Activated T-cell treated with anti-CD3 and anti-CD28 coated beads for 4 hours (primary cell): ENCODE measurements around the gene CGNL1.

Experiments
- DNase-seq: peaks from one replicate; pipeline ENCODE4 v3.0.0-alpha.2; 2020

CGNL1 gene

DNA sequence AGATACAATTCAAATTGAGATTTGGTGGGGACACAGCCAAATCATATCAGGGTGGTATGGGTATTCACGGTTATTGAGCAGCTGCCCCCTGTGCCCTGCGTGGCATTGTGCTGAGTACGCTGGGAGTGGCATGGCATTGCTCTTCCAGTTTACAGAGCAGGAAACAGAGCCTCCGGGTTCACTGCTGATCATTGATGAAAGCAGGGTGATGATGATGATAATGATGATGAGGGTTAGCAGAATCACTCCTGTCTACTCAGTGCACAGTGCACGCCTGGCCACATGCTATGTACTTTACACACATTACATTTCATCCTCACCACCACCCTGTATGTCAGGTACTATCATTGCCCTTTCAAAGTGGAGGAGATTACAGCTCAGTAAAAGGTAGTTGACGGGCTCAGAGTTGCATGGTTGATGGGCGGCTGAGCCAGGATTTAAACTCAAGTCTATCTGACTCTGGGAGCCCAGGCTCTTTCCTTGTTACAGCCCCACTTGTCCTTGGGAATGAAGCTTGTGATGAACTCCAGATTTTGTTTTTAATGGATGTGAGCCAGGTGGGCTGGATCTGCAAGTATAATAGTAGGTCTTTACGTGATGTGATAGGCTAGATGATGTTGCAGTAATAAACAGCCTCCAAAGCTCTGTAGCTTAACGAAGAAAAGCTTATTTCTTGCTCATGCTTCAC lies 127.8 kb downstream of the CGNL1 start:
- DNase-seq: no peak

DNA sequence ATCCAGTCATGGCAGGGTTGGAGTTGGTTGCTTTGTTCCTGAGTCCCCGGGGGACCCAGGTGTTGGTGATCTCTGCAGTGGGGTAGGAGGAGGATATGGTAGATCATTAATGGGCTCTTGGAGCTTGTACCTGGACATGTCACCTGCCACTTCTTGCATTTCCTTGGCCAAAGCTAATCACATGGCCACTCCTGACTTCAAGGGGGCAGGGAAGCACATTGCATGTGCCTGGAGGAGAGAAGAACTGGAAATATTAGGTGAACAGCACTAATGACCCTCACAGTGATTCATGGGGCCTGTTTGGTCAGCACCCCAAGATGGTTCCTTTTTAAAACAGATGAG lies 128.3 kb downstream of the CGNL1 start:
- no peak for DNase-seq

DNA sequence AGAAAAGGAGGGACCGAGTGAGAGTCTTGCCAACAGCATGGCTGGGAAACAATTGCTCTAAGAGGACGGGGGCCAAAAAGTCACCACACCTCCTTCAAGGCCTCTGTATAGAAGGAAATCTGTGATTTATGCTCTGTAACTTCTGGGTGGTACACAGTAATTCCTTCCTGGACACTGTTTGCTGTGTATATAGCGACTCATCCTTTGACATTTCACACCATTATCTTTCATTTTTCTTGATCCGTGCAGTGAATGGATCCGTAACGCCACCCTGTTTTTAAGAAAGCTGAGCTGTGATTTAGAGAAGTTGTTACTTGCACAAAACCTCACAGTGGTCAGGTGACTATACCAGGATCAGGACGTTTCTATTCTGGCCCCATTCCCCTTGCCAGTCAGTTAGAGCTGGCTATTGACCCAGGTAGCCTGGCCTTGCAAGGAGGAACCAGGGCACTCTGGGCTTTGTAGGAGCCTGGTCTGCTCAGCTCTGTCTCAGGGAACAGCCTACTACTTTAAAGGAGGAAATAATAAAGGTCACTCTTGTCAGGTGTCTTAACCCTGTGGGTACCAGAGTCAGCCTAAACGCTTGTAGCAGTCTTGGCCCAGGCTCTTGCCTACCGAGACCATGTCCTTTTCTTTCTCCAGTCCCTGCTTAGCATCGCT lies 128.9 kb downstream of the CGNL1 start:
- DNase-seq: no peak

DNA sequence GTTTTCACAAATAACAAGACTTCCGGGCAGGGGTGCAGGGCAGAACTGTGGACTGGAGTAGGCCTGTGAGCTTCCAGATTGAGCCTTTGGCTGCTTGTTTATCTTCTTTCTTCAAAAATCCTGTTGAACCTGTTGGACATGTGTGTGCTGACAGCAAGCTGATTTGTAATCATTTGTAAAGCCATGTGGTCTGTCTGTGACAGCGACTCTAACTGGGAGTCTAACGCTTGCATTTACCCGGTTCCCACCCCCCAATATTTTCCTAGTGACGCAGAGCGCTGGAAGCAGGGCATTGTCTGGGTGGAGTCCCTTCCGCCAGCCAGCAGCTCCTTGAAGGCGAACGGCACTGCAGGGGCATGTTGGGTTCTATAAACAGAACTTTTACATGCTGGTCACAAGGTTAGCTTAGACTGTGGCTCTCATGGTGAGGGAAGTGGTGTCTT lies 129.7 kb downstream of the CGNL1 start:
- no peak for DNase-seq

DNA sequence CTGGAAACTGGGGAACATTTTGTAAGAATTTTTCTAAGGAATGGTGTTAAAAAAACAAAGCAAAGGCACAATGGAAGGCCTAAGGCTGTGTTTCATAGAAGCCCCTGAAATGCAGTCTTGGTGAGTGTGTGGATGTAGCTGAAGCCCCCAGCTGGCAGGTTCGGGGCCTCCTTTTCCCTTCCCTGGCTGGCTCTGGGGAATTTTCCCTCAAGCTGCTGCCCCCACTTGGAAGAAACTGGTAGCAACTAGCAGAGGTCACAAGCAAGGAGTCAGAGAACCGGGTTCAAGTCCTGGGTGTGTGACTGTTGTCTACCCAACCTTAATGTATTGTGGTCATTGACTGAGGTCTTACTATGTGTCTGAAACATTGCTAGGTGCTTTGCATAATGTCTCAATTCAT lies 130.1 kb downstream of the CGNL1 start:
- no peak for DNase-seq

DNA sequence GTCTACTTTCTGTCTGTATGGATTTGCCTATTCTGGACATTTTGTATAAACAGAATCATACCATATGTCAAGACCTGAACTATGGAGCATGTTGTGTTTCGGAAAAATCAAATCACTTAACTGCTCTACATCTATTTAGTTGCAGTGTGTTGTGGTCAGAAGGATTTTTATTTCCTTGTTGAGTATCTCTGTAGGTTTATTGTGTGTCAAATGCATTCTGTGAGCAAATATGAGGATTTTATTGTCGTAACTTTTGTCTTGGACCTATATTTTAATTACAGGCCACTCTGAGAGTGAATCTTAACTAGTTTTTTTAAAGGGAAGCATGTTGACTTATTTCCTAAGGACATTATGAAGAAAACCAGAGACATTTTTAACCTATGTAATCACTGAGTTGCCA lies 130.8 kb downstream of the CGNL1 start:
- DNase-seq: no peak

DNA sequence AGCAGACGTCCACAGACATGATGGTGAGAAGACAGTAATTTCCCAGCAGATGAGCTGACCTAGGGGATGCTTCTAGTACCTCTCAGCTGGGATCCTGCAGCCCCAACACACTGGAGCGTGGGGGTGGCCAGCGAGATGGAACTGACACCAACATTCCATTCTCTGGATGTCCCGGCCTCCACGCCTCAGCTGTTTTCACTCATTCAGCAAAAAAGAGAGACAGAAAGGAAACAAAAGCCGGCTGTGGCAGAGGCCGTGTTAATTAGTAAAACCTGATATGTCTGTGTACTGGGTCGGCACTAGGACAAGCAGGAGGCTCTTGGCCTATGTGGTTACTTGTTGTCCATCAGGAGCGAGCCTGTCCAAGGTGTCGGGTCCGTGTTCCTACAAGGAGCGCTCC lies 132.8 kb downstream of the CGNL1 start:
- DNase-seq: no peak

DNA sequence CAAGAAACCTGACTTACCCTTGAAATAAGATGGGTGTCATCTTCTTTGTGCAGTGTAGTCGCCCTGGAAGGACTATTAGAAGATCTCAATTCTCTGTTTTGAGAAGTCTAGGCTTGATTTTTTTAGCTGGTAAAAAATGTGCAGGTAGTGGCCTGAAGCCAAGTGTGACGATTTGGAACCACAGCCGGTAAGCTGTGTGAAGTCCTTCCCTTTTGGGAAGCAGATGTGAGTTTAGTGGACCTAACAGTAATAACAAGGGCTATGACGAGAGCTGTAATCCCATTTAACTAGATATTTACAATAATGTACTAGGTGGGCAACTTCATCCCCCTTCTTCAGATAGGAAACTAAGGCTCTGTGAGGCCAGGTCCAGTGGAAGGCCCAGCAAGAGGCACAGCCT lies 133.7 kb downstream of the CGNL1 start:
- DNase-seq: no peak

DNA sequence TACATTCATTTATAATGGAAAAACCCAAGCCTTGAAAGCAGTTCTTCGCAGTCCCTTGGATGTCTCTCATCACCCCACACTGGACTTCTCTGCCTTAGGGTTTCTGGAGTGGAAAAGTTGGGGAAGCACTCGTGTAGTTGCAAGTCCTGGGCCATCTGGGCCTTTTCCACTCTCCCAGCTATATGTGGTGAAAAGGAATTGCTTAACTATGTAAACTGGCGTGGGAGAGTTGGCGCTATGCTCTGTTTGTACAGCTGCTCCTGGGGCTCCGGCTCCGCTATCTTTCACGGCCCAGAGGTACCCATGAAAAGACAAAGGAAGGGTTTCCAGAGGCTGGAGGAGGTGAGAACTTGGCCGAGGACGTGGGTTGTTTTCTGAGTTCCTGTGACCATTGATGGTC lies 134.3 kb downstream of the CGNL1 start:
- no peak for DNase-seq

DNA sequence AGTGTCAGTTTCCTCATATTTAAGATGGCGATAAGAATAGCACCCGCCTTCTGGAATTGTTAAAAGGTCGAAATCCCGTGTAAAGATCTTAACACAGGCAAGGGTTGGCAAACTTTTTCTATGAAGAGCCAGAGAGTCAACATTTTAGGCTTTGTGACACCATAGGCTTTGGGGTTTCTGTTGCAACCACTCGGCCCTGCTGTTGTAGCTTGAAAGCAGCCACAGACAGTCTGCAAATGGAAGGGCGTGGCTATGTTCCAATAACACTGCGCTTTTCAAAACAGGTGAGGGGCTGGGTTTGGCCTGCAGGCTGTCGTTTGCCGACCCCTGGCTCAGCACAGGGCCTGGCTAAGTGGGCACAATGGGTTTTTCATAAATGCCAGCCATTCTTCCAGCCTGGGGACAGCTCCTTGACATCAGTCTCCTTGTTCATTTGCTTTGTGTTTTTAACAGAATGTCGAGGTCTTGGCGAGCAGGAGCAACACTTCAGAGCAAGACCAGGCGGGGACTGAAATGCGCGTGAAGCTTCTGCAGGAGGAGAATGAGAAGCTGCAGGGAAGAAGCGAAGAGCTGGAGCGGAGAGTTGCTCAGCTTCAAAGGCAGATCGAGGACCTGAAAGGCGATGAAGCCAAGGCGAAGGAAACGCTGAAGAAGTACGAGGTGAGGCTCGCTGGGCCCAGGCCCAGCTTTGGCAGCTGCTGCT lies 140.2 kb downstream of the CGNL1 start:
- DNase-seq: no peak

DNA sequence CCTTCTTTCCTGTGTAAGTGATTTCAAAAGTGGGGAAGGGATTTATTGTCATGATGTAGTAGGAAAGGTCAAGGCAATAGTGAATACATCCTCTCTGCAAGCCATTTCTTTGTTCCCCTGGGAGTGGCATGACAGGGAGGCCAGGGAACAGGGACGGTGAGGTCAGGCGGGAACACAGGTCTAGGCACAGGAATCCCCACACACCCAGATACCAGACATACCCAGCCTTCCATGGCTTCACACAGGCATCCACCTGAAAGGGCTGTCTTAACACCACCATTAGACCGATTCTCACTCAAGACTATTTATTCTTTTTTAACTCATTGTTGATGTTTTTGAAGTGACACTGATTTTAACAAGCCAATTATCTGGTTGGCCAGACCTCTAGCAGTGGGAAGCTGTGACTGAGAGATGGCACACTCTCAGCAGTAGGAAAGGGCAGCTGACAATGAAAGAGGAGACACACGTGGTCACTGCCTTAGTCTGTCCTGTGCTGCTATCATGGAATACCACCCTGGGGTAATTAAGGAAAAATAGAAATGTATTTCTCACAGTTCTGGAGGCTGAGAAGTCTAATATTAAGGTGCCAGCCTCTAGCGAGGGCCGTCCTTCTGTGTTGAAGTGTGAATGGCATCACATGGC lies 140.8 kb downstream of the CGNL1 start:
- no peak for DNase-seq

DNA sequence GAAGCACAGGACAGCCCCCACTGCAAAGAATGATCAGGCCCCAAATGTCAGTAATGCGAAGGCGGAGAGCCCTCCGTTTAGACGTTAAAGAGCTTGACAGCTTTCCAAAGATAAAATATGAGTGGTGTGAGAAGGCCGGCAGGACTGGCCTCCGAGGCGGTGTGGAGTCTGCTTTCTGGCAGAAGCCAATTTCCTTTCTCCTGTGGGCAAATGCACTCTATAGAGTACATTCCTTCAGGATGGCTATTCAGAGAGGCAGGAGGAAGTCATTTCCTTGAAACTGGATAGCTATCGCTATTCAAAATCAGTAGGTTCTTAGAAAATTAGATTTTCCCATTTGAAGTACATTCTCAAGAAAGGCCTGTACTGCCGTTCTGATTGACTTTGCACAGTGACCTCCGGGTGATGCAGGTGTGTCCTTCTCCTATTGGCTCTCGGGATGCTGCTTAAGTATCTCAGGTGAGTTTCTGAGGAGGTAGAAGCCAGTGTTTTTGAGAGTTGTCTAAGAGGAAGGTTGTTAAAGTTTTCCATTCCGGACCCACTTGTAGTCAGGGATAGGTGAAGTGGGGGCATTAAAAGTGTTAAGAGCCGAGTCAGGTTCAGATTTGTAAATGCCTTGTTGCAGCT lies 142.6 kb downstream of the CGNL1 start:
- no peak for DNase-seq

DNA sequence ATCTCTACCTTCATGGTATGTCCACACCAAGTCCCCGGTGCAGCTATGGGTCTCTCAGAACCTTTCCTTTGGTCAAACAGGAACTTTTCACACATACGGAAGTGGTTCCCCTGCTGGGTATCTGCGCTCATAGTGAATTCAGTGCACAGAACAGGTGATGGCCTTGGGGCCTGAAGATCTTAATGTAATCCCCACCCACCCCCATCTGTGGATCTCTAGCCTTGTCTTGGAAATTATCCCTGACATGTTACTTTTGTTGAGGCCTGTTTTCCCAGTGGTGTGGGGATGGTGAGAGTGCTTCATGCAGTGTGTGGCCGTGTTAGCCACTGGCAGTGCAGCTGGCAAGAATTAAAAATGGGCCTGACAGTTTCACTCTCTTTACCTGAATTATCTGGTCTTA lies 143.5 kb downstream of the CGNL1 start:
- DNase-seq: no peak

DNA sequence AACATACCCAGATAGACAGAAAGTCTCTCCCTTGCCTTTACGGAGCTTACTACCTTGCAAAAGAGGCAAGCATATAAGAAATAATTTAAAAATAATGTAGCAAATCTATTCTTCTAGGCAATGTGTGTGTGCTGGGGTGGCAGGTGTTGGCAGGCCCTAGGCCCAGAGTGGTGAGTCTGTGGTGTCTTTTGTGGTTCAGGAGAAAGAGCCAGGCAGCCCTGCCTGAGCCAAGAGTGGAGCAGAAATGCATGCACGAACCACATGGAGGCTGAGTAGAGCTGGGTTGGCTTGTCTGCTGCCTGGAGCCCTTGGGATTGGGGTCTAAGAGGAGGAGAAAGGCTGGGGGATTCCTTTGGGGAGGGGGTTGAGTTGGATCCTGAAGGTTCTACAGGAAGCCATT lies 145.2 kb downstream of the CGNL1 start:
- no peak for DNase-seq

DNA sequence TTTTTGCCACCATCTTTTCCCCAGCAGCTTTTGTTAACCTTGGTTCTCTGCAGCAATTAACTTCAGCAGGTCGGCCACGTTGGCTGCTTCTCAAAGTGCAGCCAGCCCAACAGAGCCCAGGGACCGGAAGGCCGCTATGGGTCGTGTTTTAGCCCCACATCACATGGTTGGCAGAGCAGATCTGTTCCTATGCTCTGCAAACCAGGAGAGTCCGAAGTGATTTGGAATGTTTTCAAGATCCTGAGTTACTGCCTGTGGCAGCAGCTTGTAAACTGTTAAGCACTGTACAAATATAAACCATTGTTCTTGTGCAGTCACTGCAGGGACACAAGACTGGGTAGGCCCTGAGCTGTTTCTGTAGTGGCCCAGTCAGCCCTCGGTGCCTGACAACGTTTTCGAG lies 145.8 kb downstream of the CGNL1 start:
- no peak for DNase-seq

DNA sequence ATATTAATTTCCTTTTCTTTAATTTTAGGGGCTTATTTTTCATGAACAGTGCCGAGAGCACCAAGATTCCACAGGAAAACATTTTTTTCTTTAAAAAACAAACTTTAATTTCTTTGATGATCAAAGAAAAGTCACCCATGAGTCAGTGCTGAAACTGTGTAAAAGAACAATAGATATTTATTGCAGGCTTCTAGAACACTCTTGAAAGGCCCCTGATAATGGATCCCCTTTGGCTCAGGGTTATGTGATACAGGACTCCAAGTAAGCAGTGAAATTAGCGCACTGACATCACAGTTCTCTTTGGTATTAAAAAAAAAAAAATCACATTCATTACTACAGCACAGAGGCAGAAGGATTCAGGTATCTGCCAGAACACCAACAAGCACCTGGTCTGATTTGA lies 149.3 kb downstream of the CGNL1 start:
- DNase-seq: no peak

DNA sequence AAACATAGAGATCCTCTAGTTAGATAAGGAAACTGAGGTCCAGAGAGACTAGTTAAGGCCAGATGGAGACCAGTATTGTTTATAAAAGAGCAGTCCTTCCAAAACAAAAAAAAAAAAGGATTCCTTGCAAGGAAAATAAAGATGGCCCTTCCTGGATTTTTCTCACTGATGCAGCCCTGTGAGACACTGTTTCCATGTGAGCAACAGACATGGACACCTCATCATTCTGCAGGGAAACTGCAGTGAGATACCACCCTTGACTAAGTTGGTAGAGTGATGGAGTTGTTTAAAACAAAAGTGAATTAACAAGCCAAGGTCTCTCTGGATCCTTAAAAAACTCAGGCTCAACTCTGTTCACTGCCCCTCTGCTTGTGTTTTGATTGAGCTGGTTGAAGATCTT lies 149.8 kb downstream of the CGNL1 start:
- DNase-seq: no peak

DNA sequence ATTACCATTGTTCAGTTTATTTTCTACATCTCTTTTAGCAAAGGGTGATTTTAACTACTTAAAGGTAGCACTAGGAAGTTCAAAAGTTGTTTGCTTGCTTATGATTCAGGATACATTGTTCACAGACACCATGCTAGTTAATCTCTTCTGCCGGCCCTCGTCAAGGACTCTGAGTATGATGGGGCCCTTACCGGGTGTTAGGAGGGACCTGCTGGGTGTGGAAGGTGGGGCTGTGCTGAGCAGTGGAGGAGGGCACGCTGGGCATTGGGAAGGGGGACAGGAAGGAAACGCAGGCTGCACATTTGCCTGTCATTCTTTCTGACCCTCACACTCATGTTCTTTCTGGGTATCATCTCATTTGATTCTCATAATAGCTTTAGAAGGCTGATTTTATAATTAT lies 150.3 kb downstream of the CGNL1 start:
- DNase-seq: no peak

DNA sequence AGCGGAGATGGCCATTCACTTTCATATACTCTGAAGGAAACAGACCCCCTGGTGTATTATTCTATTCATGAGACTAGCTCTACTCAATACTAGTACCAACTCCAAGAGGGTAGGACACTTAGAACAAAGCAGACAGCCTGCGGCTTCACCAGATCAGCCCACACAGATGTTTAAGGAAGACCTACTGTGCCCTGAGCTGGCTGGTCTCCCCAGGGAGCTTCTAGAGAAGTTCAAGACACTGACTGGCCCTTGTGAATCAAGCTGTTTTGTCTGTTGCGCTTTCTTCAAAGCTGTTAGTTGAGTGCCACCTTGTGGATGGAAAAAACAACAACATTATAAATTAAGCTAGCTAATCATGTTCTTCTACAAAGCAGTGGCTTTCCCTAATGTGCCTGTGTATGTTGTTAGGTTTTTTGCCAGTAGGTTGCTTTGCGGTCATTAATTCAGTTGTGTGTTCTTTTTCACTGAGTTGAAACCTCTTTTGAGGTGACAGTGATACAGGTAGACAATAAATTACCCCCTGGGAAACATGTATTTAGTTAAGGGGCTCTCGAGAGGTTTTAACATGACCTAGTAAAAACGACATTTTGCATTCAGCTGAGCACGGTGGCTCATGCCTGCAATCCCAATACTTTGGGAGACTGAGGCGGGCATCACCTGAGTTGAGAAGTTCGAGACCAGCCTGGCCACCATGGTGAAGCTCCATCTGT lies 151.2 kb downstream of the CGNL1 start:
- DNase-seq: no peak

DNA sequence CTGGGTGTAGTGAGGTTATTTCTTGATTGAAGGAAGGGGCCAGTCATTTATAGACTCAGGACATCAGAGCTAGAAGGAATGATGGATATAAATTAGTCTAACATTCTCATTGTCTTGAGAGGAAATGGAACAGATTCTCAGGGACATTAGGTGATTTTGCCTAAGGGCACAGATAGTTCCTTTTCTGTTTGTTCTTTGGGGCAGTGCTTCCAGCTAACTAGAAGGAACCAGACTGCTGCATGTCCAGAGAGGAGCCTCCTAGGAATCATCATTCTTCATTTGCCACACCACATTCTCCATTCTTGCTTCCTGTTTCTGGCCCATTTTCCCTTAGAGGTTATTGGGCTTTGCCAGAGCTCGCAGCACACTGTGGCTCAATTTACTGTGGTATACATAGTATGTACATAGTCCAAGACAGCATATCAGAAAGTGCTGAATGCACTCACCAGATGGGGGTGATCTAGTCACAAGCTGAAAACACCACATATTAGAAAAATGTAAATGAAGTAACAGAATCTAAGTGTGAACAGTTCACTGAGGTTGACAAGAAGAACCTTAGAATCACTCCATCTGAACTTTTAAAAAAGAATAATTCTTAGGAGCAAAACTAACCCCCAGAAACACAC lies 152.7 kb downstream of the CGNL1 start:
- no peak for DNase-seq

DNA sequence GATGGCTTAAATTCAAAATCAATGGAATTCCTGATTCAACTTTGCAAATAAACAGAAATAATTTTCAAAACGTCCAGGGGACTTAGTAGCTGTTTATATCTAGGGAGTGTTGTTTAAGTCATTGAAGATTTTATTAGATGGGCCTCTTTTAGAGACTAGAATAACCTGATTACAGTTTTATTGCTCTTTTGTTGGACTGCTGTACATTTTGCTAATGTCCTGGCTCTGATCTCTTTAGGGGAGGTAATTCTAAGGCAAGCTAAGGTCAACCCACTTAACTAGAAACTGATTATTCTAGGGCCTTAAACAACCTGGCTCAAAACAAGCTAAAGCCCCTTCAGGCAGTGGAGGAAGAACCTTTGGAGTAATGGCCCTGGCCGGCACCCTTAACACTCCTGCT lies 153.4 kb downstream of the CGNL1 start:
- DNase-seq: no peak

DNA sequence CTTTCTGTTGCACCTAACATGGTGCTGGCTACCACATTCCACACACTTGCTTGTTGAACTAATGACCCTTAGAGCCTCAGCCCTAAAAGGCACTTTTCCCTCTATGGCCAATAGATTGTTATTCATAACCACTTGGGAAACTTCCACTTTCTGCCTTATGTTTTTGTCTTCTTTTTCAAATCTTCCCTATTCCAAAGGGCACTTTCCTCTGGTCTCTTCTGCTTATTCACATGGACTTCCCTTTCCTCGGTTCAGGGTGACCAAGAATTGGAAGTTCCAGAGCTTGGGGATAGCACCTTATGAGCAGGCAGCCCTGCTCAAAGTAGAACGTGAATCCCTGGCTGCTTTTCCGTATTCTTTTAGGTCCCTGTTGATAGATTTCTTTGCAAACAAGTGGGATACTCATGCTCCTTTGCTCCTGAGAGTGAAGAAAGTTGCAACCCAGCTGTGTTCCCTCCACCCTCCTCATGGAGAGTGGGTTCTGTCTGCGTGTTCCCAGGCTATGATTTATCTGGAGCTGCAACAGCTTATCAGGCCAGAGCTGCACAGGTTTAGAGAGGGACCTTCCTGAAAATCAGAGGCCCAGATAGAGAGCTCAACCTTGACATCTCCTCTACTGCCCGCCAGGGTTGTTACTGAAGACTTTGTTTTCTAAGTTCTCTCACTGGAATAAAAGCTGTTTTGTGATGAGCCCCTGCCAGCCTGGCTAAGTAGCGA lies 156.6 kb downstream of the CGNL1 start:
- no peak for DNase-seq
